ENCODE results near the gene BCL2L1.
A peak's percentile ranks its signal among the peaks of the same experiment; 100 is the strongest.

Gene BCL2L1

DNA sequence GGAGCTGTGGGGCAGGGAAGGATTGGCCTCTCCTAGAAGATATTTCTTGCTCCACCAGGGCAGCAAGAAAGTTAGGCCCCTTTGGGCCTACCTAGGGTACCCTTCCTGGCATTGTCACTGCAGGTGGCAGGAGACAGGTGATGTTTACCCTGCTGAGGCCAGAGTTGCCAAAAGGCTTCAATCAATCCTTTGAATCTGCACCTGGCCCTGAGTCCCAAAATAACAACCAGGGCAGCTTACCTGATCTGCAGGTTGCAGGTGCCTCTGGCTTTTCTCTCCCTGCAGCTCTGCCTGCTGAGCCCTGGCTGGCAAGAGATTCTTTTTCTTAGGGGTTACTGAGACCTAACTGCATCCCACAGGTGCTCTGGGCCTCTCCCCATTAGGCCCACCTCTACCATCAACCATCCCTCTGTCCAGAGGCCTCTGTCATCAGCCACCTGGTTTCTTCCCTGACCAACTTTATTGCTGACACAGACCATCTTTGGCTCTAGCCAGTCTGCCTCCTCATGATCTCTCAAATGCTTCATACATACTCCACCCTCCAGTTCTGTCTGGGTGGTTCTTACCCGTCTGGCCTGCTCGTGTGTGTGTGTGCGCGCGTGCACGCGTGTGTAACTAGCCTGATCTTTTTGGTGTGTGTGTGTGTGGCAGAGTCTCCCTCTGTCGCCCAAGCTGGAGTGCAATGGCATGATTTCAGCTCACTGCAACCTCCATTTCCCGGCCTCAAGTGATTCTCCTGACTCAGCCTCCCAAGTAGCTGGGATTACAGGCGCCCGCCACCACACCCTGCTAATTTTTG is 13.7 kb downstream of the BCL2L1 start:
- DNase-seq (ENCODE audit: low spot score): no peak

DNA sequence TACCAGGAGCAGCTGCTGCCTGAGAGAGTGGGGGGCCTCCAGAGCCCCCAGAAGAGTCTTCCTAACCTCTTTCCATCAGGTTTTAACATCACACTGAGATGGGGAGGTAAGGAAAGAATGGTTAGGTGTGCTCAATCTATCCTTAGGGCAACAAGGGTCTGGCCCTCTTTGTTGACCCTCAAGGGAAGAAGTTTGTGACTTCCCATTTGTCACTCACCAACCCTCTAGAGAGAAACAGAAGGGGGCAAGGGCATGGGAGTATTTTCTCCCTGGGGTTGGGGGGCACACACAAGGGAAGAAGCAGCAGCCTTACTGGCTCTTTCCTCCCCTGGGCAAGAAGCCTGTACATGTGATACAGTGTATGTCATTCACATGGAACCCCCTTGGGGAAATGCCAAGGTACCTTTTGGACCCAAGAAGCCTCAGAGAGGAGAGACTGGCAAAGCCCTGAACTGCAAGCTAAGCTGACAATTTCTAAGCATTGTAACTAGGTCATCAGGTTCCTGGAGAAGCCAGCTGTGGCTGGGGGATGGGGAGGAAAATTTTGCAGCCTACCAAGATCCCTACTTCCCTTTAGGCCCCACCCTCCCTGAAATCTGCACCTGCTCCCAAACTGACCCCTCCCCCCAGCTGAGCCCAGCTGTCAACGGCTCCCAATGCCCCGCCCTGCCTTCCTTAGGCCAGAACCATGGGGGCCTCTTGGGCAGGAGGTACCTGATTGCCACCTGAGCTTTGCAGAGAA is 14.5 kb downstream of the BCL2L1 start:
- DNase-seq (ENCODE audit: low spot score): no peak

DNA sequence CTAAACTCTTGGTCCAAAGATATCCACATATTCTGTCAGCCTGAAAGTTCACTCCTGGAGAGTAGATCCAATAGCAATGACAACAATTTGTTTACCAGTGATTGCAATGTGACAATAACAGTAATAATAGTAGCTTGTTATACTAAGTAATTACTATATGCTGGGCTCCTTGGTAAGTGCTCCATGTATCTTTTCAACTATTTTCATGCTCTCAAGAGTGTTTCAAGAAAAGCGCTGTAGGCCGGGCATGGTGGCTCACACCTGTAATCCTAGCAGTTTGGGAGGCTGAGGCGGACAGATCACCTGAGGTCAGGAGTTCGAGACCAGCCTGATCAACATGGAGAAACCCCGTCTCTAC is 15.4 kb downstream of the BCL2L1 start:
- DNase-seq (ENCODE audit: low spot score): no peak

DNA sequence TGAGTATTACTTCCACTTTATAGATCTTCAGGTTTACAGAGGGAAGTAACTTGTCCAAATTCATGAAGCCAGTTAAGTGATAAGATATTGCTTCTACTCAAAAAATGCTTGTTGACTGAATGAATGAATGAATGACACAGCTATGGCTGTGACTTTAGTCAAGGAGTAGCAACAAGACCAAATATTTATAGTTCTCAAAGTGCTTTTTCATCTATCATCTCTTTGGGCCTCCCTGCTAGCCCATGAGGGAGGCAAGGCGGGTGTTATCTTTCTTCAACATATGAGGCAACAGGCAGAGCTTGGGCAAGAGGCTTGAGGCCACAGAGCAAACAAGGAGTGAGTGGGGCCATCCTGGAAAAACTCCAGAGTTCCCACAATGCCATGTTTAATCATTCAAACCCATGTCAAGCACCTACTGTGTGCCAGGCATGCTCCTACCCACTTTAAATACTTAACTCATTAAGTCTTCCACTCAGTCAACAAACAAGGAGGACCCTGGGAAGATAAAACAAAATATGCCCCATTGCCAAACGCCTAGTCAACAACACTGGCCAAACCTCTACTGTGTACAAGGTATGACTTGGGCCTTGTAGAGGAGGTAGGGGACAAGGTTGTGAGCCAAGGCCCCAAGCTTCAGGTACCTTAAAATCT is 15.9 kb downstream of the BCL2L1 start:
- no peak for DNase-seq (ENCODE audit: low spot score)

DNA sequence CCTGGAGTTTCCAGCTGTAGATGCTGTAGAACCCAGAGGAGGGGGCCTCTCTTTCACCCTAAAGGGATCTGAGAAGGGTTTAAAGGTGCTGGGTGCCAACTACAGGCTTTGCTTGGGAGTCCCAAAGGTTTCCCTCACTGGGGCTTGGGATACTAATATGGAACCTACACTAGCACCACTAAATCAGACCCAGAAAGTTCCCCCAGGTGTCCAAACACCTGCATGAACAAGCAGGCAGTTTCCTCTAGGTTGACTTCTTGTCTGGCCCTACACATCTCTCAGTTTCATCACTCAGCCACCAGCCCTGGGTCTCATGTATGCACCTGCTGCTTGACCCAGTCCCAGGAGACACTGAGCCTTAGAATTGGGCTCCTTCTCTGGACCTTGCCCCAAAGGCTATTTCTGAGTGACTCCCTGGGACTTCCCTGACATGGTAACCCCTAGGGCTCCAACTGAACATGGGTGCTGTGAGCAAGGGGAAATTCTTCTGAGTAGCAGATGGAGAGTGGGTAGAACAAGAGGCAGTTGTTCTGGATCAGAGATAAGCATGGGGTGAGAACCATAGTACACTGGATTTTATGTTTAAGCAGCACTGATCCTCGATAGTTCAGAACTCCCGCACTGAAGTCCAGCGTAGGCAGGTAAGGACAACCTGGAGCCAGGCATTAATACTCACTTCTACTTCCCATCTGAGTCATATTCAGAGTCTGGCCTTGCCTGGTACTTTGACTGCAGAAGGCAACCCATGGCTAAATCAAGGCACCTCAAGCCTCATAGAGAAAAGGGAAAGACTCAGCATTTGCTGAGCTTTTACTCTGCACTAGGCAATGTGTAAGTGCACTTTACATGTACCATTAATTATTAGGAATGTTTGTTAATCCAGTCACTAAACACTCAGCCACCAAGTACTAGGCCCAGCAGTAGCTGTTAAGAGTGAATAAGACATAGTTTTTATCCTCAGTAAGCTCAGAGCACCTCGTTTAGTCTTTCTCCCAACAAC is 16.8 kb downstream of the BCL2L1 start:
- no peak for DNase-seq (ENCODE audit: low spot score)

DNA sequence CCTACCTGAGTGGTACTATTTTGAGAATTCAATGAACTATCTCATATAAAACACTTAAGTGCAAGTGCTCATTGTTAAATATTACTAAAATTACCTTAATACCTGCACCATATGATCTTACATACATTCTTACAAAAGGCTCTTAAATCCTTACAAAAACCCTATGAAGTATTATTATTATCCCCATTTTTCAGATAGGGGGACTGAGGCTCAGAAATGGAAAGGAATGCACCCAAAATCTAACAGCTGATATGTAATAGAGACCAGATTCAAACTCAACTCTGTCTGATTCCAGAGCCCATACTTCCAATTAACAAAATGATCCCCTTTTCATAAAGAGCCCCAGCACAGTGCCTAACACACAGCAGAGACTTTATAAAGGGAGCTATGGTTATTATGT is 17.5 kb downstream of the BCL2L1 start:
- DNase-seq (ENCODE audit: low spot score): no peak

DNA sequence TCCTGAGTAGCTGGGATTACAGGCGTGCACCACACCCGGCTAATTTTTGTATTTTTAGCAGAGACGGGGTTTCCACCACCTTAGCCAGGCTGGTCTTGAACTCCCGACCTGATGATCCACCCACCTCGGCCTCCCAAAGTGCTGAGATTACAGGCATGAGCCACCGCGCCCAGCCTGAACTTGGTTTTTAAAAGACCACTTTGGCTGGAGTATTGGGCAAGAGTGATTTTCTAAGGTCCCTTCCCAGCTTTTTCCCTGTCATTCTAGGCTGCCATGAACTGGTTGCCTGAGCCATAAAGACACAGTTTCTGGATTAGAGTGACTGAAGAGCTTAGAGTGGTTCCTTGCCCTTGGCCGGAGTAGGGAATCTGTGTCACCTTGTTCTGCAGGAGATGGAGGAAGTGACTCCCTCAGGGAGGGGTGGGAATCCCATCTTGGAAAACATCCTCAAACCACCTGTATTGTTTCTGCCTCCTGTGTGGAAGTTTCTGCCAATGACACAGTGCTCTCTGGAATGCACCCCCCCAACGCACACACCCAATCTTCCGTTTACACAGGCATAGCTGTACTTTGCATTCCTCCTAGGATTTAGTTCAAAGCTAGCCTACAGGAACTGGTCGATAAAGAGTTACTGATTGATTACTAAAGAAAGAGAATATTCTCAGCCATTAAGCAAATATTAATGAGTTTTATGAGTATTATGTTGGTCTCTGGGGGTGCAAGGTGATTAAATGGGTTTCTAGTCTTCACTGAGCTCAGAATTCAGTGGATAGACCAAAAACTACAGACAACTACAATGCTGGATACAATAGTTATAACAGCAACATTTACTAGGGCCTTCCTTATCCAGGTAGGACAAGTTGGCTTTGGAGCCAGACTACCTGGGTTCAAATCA is 18.2 kb downstream of the BCL2L1 start:
- DNase-seq (ENCODE audit: low spot score): peak; percentile 50

DNA sequence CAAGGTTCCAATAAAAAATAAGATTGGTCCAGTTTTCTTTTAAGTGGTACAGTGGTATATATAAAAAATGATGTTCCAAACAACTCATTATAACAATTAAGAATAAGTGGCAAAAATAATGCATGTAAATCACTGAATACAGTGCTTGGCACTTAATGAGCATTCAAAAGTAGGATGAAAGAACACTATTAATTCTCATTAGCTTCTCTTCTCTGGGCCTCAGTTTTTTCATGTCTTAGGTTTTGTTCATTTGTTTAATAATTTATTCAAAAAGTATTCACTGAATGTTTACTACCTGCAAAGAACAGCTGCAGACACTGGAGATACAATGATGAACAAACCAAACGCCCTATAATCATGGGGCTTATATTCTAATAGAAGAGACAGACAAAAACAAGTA is 21.1 kb downstream of the BCL2L1 start:
- DNase-seq (ENCODE audit: low spot score): no peak

DNA sequence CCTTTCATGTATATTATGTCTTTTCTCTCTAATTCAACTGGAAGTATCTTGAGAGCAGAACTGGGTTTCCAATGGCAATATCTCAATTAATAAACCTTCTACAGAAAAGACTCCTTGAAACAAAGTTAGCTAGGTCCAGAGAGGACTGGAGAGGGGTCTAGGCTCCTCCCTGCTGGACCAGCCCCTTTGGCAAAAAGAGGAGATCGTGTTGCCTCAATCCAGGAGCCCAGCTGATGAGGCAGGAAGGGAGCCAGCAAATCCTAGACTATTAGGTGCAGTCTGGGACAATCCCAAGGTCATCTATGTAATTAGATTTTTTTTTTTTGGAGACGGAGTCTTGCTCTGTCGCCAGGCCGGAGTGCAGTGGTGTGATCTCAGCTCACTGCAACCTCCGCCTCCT is 21.9 kb downstream of the BCL2L1 start:
- DNase-seq (ENCODE audit: low spot score): no peak

DNA sequence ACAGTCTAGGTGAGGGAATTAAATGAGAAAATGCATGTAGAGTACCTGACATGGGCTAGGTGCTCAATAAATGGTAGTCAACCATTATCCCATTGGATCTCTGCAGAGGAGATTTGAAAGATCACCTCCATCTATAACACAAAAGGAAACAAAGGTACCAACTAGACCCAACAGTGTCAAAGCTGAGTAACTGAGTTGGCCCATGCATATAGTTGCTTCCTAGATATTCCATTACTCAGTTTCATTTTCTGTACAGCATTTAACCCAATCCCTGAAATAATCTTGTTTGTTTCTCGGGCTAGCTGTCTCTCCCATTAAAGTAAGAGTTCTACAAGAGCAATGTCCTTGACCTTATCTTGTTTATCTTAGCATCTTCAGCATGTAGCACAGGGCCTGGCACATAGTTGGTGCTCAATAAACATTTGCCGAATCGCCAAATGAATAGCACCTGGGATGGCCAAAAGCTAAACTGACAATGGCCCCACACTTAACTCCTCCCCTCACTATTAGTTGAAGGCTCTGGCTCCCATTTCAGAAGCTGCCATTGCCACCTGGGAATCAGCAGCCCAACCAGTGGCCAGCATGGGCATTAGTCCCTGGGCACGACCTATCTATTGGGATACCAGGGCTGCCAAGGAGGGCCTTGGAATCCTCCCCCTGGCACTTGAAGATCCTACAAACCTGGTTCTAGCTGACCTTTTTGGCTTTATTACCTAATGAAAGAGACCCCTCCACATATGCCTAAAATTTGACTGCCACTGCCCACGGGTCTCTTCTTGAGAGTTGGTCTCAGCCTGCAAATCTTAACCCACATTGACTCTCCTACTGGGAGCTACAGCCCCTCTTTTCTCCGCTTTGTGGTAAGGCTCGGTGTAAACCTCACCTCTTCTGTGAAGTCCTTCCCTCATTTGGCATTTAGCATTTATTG is 22.6 kb downstream of the BCL2L1 start:
- DNase-seq (ENCODE audit: low spot score): no peak

DNA sequence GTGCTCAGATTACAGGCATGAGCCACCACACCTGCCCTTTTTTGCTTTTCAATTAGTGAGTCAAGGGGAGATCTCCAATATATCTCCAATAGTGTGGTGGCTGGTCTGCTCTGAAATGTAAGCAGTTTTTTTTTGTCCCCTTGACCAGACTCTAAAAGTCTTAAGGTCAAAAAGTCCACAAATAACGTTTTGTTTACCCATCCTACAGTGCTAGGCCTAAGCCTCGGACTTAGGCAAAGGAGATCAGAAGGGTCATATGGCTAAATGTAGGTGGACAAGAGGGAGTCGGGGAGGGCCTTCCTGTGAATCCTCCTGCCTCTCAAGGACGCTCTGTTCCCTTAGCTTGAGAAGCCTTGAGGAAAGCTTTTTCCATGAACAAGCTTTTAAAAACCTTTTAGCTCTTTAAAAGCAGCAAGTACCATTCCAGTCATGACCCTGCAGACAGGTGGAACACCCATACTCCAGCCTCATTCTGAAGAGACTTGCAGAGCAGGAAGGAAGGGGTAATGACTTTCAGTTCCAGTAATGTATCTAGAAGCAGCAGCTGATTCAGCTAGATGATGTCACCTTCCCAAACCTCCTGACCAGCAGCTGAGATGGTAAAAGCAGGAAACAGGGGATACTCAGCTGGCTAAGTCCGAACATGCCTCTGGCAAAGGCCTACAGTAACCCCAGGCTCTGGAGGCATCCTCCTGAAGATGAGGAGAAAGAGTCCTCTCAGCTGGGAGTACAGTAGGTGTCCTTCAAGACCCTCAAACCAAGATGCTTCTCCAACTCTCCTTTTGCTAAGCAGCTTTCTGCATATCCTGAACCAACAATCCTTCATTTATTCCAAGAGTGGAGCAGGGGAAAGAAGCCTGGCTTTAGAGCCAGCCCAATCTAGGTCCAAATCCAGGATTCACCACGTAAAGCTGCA is 23.6 kb downstream of the BCL2L1 start:
- peak; percentile 93 for DNase-seq (ENCODE audit: low spot score)

DNA sequence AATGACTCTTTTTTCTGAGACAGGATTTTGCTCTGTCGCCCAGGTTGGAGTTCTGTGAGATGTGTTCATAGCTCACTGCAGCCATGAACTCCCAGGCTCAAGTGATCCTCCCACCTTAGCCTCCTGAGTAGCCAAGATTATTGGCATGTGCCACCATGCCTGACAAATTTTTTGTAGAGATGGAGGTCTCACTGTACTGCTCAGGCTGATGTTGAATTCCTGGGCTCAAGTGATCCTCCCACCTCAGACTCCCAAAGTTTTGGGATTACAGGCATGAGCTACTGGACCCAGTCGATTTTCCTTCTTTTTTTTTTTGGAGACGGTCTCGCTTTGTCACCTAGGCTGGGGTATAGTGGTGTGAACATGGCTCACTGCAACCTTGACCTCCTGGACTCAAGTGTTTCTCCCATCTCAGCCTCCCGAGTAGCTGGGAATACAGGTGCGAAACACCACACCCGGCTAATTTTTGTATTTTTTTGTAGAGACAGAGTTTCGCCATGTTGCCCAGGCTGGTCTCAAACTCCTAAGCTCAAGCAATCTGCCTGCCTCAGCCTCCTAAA is 24.3 kb downstream of the BCL2L1 start:
- DNase-seq (ENCODE audit: low spot score): no peak

DNA sequence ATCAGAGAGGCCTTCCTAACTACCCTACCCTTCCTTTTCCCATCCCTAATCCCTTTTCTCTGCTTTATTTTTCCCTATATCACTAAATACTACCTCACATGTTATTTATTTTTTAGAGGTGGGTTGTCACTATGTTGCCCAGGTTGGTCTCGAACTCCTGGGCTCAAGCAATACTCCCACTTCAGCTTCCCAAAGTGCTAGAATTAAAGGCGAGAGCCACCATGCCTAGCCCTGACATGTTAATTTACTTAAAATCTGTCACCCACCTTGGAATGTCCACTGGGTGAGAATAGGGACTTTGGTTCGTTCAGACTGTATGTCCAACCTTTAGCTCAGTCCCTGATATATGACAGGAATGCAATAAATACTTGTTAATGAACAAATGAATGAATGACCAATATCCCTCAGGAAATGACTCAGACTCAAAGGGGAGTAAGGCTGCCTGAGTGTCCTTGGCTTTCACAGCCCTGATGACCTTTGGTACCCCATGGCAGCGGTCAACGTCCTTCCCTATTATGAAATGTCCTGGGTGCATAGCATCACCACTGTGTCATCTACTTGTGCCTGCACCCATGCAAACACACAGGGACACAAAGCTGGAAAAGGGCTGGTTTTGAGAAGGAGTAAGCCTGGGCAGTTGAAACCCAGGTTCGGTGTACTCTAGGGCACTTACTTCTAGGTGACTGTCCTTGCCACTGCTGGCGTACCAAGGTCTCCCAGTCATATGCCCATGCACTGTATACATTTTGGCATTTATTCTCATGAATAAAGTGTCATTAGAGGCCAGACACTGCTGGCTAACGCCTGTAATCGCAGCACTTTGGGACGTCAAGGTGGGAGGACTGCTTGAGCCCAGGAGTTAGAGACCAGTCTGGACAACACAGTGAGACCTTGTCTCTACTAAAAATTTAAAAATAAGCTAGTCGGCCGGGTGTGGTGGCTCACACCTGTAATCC is 26.5 kb downstream of the BCL2L1 start:
- DNase-seq (ENCODE audit: low spot score): peak; percentile 74

DNA sequence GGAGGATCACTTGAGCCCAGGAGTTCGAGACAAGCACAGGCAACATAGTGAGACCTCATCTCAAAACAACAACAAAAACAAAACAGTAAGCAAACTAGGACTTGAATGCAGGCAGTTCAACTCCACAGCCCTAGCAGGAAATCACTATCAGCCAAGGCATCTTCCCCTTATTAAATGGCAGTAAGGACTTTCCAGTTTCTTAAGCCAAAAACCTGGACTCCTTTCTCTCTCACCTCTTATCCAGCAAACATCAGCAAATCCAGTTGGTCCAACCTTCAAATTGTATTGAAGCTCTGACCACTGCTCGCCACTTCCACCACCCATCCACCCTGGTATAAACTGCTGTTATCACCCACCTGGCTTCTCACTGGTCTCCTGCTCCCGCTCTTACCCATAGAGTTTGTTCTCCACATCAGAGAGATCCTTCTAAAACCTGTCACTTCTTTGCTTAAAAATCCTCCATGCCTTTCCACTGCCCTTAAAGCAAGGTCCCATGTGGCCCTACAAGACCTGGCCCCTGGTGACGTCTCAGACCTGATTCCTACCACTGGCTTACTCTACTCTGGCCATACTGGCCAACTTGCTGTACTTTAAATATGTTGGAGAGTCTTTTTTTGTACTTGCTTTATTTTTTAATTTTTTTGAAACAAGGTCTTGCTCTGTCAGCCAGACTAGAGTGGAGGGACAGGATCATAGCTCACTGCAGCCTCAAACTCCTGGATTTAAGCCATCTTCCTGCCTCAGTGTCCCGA is 27.6 kb downstream of the BCL2L1 start:
- no peak for DNase-seq (ENCODE audit: low spot score)

DNA sequence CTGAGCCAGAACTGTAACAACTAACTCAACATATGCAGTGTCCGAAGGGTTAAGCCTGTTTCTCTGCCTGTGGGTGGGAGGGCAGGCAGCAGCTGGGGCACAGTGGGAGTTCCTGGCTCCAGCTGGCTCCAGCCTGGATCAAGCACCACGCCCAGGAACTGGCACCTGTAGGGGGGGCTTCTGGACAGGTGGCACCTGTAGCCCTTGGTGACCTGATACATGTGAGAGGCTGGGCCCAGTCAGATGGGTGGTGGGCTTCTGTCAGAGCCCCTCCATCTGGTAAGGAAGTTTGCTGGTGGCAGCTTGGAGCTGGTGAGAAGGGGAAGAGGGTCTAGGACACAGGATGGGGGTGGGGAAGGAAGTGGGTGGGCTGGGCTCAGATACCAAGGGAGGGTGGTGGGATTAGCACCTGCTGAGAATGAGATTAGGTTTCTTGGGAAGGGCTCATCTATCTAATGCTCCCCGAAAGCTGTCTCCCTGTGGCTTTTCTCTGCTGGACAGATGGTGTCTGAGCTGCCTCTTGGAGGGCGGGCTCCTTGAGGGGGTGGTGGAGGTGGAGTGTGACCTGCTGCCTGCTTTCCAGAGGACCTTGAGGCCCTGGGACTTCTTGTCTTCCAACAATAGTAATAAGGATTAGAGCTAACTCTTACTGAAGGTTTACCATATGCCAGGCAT is 28.5 kb downstream of the BCL2L1 start:
- DNase-seq (ENCODE audit: low spot score): no peak

DNA sequence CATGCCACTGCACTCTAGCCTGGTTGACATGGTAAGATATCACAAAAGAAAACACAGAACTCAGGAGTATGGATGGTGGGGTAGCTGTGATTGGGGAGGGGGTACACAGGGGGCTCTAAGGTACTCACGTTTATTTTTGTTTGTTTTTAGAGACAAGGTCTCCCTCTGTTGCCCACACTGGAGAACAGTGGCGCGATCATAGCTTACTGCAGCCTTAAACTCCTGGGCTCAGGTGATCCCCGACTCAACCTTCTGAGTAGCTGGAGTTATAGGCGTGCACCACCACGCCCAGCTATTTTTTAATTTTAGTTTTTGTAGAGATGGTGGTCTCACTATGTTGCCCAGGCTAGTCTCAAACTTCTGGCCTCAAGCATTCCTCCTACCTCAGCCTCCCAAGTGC is 29.3 kb downstream of the BCL2L1 start:
- DNase-seq (ENCODE audit: low spot score): no peak
